Measurements from ENCODE around the gene LMOD3.
A peak's percentile ranks its signal among the peaks of the same experiment; 100 is the strongest.

The LMOD3 gene

GRCh38 chr3:69160107-69160506 lies 37.7 kb upstream of the LMOD3 start:
- H3K4me3 ChIP-seq, result no peak overlapping the region
- H3K9me3 ChIP-seq (ENCODE audit: low read depth, low read length), result no peaks in the 10 kb centered on the region
- no peak for DNase-seq (ENCODE audit: low read depth, low spot score)
- H3K9ac ChIP-seq (ENCODE audit: insufficient read length), result no peak overlapping the region
- TF ChIP-seq POLR2AphosphoS5 (IDR thresholded peaks at IDR 0.05; ENCODE audit: borderline replicate concordance, low read depth, low read length) (no peak), FOXP2 (optimal IDR thresholded peaks at IDR 0.05; ENCODE audit: control extremely low read depth, extremely low read length, insufficient read depth) (no peak), EZH2 (IDR thresholded peaks at IDR 0.05) (no peak)
- no peaks in the 10 kb centered on the region for H3K36me3 ChIP-seq (ENCODE audit: insufficient read depth, low read length)
- H3K27ac ChIP-seq, result no peak overlapping the region

- Histone ChIP-seq H3K4me3 (no peak overlapping the region), H3K27ac (no peak overlapping the region), H3K9ac (ENCODE audit: insufficient read length) (no peak overlapping the region), H3K36me3 (ENCODE audit: insufficient read depth, low read length) (no peaks in the 10 kb centered on the region), H3K9me3 (ENCODE audit: low read depth, low read length) (no peaks in the 10 kb centered on the region)
- TF ChIP-seq FOXP2 (optimal IDR thresholded peaks at IDR 0.05; ENCODE audit: control extremely low read depth, extremely low read length, insufficient read depth) (no peak), EZH2 (IDR thresholded peaks at IDR 0.05) (no peak), POLR2AphosphoS5 (IDR thresholded peaks at IDR 0.05; ENCODE audit: borderline replicate concordance, low read depth, low read length) (no peak)
- no peak for DNase-seq (ENCODE audit: low read depth, low spot score)
Observed at GRCh38 chr3:69149586-69149985, 27.2 kb upstream of the LMOD3 start.

- TF ChIP-seq FOXP2 (optimal IDR thresholded peaks at IDR 0.05; ENCODE audit: control extremely low read depth, extremely low read length, insufficient read depth), result no peak
- TF ChIP-seq EZH2 (IDR thresholded peaks at IDR 0.05), result no peak
- TF ChIP-seq POLR2AphosphoS5 (IDR thresholded peaks at IDR 0.05; ENCODE audit: borderline replicate concordance, low read depth, low read length), result no peak
- Histone ChIP-seq H3K27ac (no peak overlapping the region), H3K9me3 (ENCODE audit: low read depth, low read length) (no peaks in the 10 kb centered on the region), H3K9ac (ENCODE audit: insufficient read length) (no peak overlapping the region), H3K4me3 (no peak overlapping the region), H3K36me3 (ENCODE audit: insufficient read depth, low read length) (no peaks in the 10 kb centered on the region)
- no peak for DNase-seq (ENCODE audit: low read depth, low spot score)
Observed at GRCh38 chr3:69145688-69146087, 23.3 kb upstream of the LMOD3 start.

GRCh38 chr3:69144631-69145245 lies 22.3 kb upstream of the LMOD3 start:
- no peak for TF ChIP-seq POLR2AphosphoS5 (IDR thresholded peaks at IDR 0.05; ENCODE audit: borderline replicate concordance, low read depth, low read length)
- TF ChIP-seq EZH2 (IDR thresholded peaks at IDR 0.05), result no peak
- no peak for TF ChIP-seq FOXP2 (optimal IDR thresholded peaks at IDR 0.05; ENCODE audit: control extremely low read depth, extremely low read length, insufficient read depth)
- H3K9ac ChIP-seq (ENCODE audit: insufficient read length), result no peak overlapping the region
- no peaks in the 10 kb centered on the region for H3K36me3 ChIP-seq (ENCODE audit: insufficient read depth, low read length)
- H3K27ac ChIP-seq, result no peak overlapping the region
- DNase-seq (ENCODE audit: low read depth, low spot score), result no peak
- H3K9me3 ChIP-seq (ENCODE audit: low read depth, low read length), result no peaks in the 10 kb centered on the region
- H3K4me3 ChIP-seq, result no peak overlapping the region

- H3K9me3 ChIP-seq (ENCODE audit: low read depth, low read length), result no peaks in the 10 kb centered on the region
- no peak overlapping the region for H3K27ac ChIP-seq
- no peak overlapping the region for H3K9ac ChIP-seq (ENCODE audit: insufficient read length)
- H3K36me3 ChIP-seq (ENCODE audit: insufficient read depth, low read length), result no peaks in the 10 kb centered on the region
- TF ChIP-seq FOXP2 (optimal IDR thresholded peaks at IDR 0.05; ENCODE audit: control extremely low read depth, extremely low read length, insufficient read depth) (no peak), POLR2AphosphoS5 (IDR thresholded peaks at IDR 0.05; ENCODE audit: borderline replicate concordance, low read depth, low read length) (no peak)
- no peak overlapping the region for H3K4me3 ChIP-seq
- peak; percentile 12 for DNase-seq (ENCODE audit: low read depth, low spot score)
Observed at GRCh38 chr3:69143612-69144011, 21.2 kb upstream of the LMOD3 start.

GRCh38 chr3:69142797-69143454 lies 20.5 kb upstream of the LMOD3 start:
- Histone ChIP-seq H3K27ac (no peak overlapping the region), H3K9ac (ENCODE audit: insufficient read length) (no peak overlapping the region), H3K36me3 (ENCODE audit: insufficient read depth, low read length) (no peaks in the 10 kb centered on the region), H3K4me3 (no peak overlapping the region), H3K9me3 (ENCODE audit: low read depth, low read length) (no peaks in the 10 kb centered on the region)
- no peak for DNase-seq (ENCODE audit: low read depth, low spot score)
- TF ChIP-seq POLR2AphosphoS5 (IDR thresholded peaks at IDR 0.05; ENCODE audit: borderline replicate concordance, low read depth, low read length), result no peak
- TF ChIP-seq FOXP2 (optimal IDR thresholded peaks at IDR 0.05; ENCODE audit: control extremely low read depth, extremely low read length, insufficient read depth), result no peak
- TF ChIP-seq EZH2 (IDR thresholded peaks at IDR 0.05), result no peak

- Histone ChIP-seq H3K9ac (ENCODE audit: insufficient read length) (no peak overlapping the region), H3K36me3 (ENCODE audit: insufficient read depth, low read length) (no peaks in the 10 kb centered on the region), H3K4me3 (no peak overlapping the region), H3K27ac (no peak overlapping the region), H3K9me3 (ENCODE audit: low read depth, low read length) (no peaks in the 10 kb centered on the region)
- DNase-seq (ENCODE audit: low read depth, low spot score), result no peak
- TF ChIP-seq FOXP2 (optimal IDR thresholded peaks at IDR 0.05; ENCODE audit: control extremely low read depth, extremely low read length, insufficient read depth), result no peak
- TF ChIP-seq EZH2 (IDR thresholded peaks at IDR 0.05), result no peak
- no peak for TF ChIP-seq POLR2AphosphoS5 (IDR thresholded peaks at IDR 0.05; ENCODE audit: borderline replicate concordance, low read depth, low read length)
Observed at GRCh38 chr3:69142090-69142489, 19.7 kb upstream of the LMOD3 start.

- no peak overlapping the region for H3K9ac ChIP-seq (ENCODE audit: insufficient read length)
- H3K4me3 ChIP-seq, result no peak overlapping the region
- no peaks in the 10 kb centered on the region for H3K9me3 ChIP-seq (ENCODE audit: low read depth, low read length)
- no peak for DNase-seq (ENCODE audit: low read depth, low spot score)
- TF ChIP-seq POLR2AphosphoS5 (IDR thresholded peaks at IDR 0.05; ENCODE audit: borderline replicate concordance, low read depth, low read length), result no peak
- TF ChIP-seq EZH2 (IDR thresholded peaks at IDR 0.05), result no peak
- no peak for TF ChIP-seq FOXP2 (optimal IDR thresholded peaks at IDR 0.05; ENCODE audit: control extremely low read depth, extremely low read length, insufficient read depth)
- no peaks in the 10 kb centered on the region for H3K36me3 ChIP-seq (ENCODE audit: insufficient read depth, low read length)
- no peak overlapping the region for H3K27ac ChIP-seq
Observed at GRCh38 chr3:69141313-69141712, 18.9 kb upstream of the LMOD3 start.

All from SK-N-MC (cell line).